ENCODE data around the gene TXNDC11.

TXNDC11 gene

DNA sequence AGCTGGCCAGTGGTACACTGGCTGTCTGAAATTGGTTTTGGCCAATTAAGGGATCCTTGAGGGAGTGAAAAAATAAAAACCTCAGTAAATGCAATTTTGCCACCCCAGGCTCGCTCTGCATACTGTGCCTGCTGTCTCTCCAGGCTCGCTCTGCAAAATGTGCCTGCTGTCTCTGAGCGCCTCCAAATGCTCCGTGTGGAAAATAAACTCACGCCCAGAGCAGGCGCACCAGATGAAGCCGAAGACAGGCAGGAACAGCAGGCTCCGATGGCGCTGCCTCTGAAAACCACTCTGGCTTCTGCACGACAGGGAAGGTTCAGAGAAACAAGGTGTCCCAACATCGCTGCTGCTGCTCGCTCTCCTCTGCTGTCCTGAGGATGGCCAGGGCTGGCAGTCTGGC lies 45.3 kb downstream of the TXNDC11 start:
- no peak for DNase-seq
- Histone ChIP-seq H3K27ac (no peak overlapping the region), H3K27me3 (replicated peaks) (no peaks in the 10 kb centered on the region), H3K36me3 (replicated peaks) (peaks cover 58% of the 10 kb centered on the region), H3K4me3 (ENCODE audit: low read depth, low read length) (no peak overlapping the region)
- TF ChIP-seq, protein P1, sequence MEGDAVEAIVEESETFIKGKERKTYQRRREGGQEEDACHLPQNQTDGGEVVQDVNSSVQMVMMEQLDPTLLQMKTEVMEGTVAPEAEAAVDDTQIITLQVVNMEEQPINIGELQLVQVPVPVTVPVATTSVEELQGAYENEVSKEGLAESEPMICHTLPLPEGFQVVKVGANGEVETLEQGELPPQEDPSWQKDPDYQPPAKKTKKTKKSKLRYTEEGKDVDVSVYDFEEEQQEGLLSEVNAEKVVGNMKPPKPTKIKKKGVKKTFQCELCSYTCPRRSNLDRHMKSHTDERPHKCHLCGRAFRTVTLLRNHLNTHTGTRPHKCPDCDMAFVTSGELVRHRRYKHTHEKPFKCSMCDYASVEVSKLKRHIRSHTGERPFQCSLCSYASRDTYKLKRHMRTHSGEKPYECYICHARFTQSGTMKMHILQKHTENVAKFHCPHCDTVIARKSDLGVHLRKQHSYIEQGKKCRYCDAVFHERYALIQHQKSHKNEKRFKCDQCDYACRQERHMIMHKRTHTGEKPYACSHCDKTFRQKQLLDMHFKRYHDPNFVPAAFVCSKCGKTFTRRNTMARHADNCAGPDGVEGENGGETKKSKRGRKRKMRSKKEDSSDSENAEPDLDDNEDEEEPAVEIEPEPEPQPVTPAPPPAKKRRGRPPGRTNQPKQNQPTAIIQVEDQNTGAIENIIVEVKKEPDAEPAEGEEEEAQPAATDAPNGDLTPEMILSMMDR (IDR thresholded peaks at IDR 0.05; ENCODE audit: low read depth, low read length, missing control alignments), result no peak
- in situ Hi-C loops (cut with HindIII; ENCODE audit: low pct_ligation_motif_present, low sequenced_read_pairs), result no loop called here

- Histone ChIP-seq H3K27me3 (replicated peaks) (no peaks in the 10 kb centered on the region), H3K4me3 (ENCODE audit: low read depth, low read length) (no peak overlapping the region), H3K27ac (no peak overlapping the region), H3K36me3 (replicated peaks) (peaks cover 67% of the 10 kb centered on the region)
- no peak for DNase-seq
- in situ Hi-C loops (cut with HindIII; ENCODE audit: low pct_ligation_motif_present, low sequenced_read_pairs), result no loop called here
- TF ChIP-seq, protein P1 (IDR thresholded peaks at IDR 0.05; ENCODE audit: low read depth, low read length, missing control alignments), result no peak
These were observed 46.2 kb downstream of the TXNDC11 start for GRCh38 chr16:11696266-11697012.

DNA sequence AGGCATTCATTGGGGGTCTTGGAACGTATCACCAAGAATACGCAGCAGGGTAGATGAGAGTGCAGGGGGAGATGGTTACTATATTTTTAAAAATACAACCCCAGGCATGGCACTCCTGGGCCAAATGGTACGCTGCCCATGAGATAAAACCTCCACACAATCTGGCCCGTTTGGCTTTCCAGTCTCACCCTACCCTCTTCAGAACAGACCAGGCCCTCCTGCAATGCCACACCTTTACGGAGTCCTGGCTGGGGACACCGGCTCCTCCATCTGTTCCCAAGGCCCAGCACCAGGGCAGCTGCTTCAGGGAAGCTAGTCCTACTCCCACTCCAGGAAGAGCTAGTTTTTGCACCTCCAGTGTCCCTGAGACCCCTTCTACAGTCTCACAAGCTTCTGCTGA lies 50.0 kb downstream of the TXNDC11 start:
- in situ Hi-C loops (cut with HindIII; ENCODE audit: low pct_ligation_motif_present, low sequenced_read_pairs), result no loop called here
- no peak overlapping the region for H3K4me3 ChIP-seq (ENCODE audit: low read depth, low read length)
- no peaks in the 10 kb centered on the region for H3K27me3 ChIP-seq (replicated peaks)
- no peak for DNase-seq
- peaks cover 73% of the 10 kb centered on the region for H3K36me3 ChIP-seq (replicated peaks)
- TF ChIP-seq, protein P1 (IDR thresholded peaks at IDR 0.05; ENCODE audit: low read depth, low read length, missing control alignments), result no peak
- H3K27ac ChIP-seq, result no peak overlapping the region

DNA sequence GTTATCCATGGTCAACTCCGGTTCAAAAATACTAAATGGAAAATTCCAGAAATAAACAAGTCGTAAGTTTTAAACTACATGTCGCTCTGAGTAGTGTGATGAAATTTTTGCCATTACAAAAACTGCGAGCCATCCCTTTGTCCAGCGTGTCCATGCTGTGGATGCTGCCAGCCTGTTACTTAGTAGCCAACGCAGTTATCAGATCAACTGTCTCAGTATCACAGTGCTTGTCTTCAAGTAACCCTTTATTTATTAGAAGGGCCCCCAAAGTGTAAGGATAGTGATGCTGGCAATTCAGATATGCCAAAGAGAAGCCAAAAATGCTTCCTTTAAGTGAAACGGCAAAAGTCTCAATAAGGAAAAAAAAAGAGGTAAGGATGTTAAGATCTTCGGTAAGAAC lies 50.5 kb downstream of the TXNDC11 start:
- TF ChIP-seq, protein P1 (IDR thresholded peaks at IDR 0.05; ENCODE audit: low read depth, low read length, missing control alignments), result no peak
- H3K36me3 ChIP-seq (replicated peaks), result peaks cover 73% of the 10 kb centered on the region
- H3K27ac ChIP-seq, result no peak overlapping the region
- no peak overlapping the region for H3K4me3 ChIP-seq (ENCODE audit: low read depth, low read length)
- DNase-seq, result no peak
- H3K27me3 ChIP-seq (replicated peaks), result no peaks in the 10 kb centered on the region
- in situ Hi-C loops (cut with HindIII; ENCODE audit: low pct_ligation_motif_present, low sequenced_read_pairs), result no loop called here

GRCh38 chr16:11691771-11692170 lies 50.9 kb downstream of the TXNDC11 start:
- peaks cover 71% of the 10 kb centered on the region for H3K36me3 ChIP-seq (replicated peaks)

More at GRCh38 chr16:11691771-11692170, 50.9 kb downstream of the TXNDC11 start:
- in situ Hi-C loops (cut with HindIII; ENCODE audit: low pct_ligation_motif_present, low sequenced_read_pairs), result no loop called here
- Histone ChIP-seq H3K4me3 (ENCODE audit: low read depth, low read length) (no peak overlapping the region), H3K27me3 (replicated peaks) (no peaks in the 10 kb centered on the region), H3K27ac (no peak overlapping the region)
- TF ChIP-seq, protein P1 (IDR thresholded peaks at IDR 0.05; ENCODE audit: low read depth, low read length, missing control alignments), result no peak
- DNase-seq, result no peak

All from brain microvascular endothelial cell (primary cell).